Right ventricle myocardium inferior (tissue), 1 donor: ENCODE measurements around the gene ACOXL. TPM values are rescaled to one million over a fixed set of nuclear protein-coding genes. Genes with fewer than 3 reads are reported as not detected.

Source experiments
- ATAC-seq: fragments of 200-7000 bp; cut with Tn5 transposase; one replicate; pipeline ENCODE4 v1.9.1; 2020; ENCODE audit warnings: mild to moderate bottlenecking, moderate library complexity
- DNase-seq: peaks from one replicate; pipeline ENCODE4 v3.0.0; 2021; ENCODE audit errors: missing footprints
- intact Hi-C: fragments of 100-400 bp; cut with DNase I; formaldehyde crosslinking; loops from one replicate; pipeline ENCODE4 v1.11.0; 2022
- total RNA-seq: library from RNA; stranded (reverse); fragmentation: NEBNext Ultra II Directional; extraction: Animal tissue kit (Norgen Biotek cat#: 25700); gene quantifications from one replicate; pipeline ENCODE4 v1.2.1, GENCODE V29; 2021
- donor health status: DM: no; HTN: yes; CAD: no; lungs with severe emphysema.

The ACOXL gene
- total RNA-seq, 1 donor from 2014 or later = not detected

- intact Hi-C loops = no loop called here
- DNase-seq (no peak), ATAC-seq (no peak)
Observed at GRCh38 chr2:110997331-110998045, 265.1 kb downstream of the ACOXL start.

GRCh38 chr2:110998311-110998710 is 265.9 kb downstream of the ACOXL start:
- intact Hi-C loops = no loop called here
- no peak for DNase-seq
- no peak for ATAC-seq

- intact Hi-C loops = no loop called here
Observed at GRCh38 chr2:110999626-111000025, 267.3 kb downstream of the ACOXL start.

GRCh38 chr2:111005307-111005706 is 272.9 kb downstream of the ACOXL start:
- intact Hi-C loops = no loop called here
- no peak for ATAC-seq

More at GRCh38 chr2:110999626-111000025, 267.3 kb downstream of the ACOXL start:
- ATAC-seq = no peak
- no peak for DNase-seq

GRCh38 chr2:111005821-111006220 is 273.4 kb downstream of the ACOXL start:
- intact Hi-C loops = no loop called here
- DNase-seq (no peak), ATAC-seq (no peak)

More at GRCh38 chr2:111005307-111005706, 272.9 kb downstream of the ACOXL start:
- DNase-seq = no peak

- intact Hi-C loops = no loop called here
- no peak for ATAC-seq
Observed at GRCh38 chr2:111007757-111008688, 275.6 kb downstream of the ACOXL start.

GRCh38 chr2:111011218-111011617 is 278.8 kb downstream of the ACOXL start:
- DNase-seq (no peak), ATAC-seq (no peak)
- intact Hi-C loops = no loop called here

More at GRCh38 chr2:111007757-111008688, 275.6 kb downstream of the ACOXL start:
- no peak for DNase-seq

GRCh38 chr2:111015283-111015995 is 283.1 kb downstream of the ACOXL start:
- DNase-seq (no peak), ATAC-seq (no peak)
- intact Hi-C loops = no loop called here

GRCh38 chr2:111017034-111017622 is 284.8 kb downstream of the ACOXL start:
- ATAC-seq = no peak
- intact Hi-C loops = no loop called here
- no peak for DNase-seq

- no peak for ATAC-seq
- intact Hi-C loops = no loop called here
- no peak for DNase-seq
Observed at GRCh38 chr2:111017909-111018308, 285.5 kb downstream of the ACOXL start.

- intact Hi-C loops = no loop called here
- no peak for ATAC-seq
- DNase-seq = no peak
Observed at GRCh38 chr2:111019381-111019780, 287.0 kb downstream of the ACOXL start.

GRCh38 chr2:111022633-111023032 is 290.3 kb downstream of the ACOXL start:
- intact Hi-C loops = no loop called here
- ATAC-seq (no peak), DNase-seq (no peak)

GRCh38 chr2:111024496-111024895 is 292.1 kb downstream of the ACOXL start:
- DNase-seq (no peak), ATAC-seq (no peak)
- intact Hi-C loops = no loop called here

GRCh38 chr2:111025288-111025687 is 292.9 kb downstream of the ACOXL start:
- intact Hi-C loops = no loop called here
- ATAC-seq = no peak
- no peak for DNase-seq

GRCh38 chr2:111028720-111029119 is 296.3 kb downstream of the ACOXL start:
- DNase-seq = no peak
- intact Hi-C loops = no loop called here

GRCh38 chr2:111029181-111029927 is 297.0 kb downstream of the ACOXL start:
- intact Hi-C loops = no loop called here
- DNase-seq (no peak), ATAC-seq (no peak)

More at GRCh38 chr2:111028720-111029119, 296.3 kb downstream of the ACOXL start:
- ATAC-seq = no peak

- intact Hi-C loops = no loop called here
- no peak for DNase-seq
- ATAC-seq = no peak
Observed at GRCh38 chr2:111030260-111030891, 298.0 kb downstream of the ACOXL start.

- ATAC-seq = no peak
- no peak for DNase-seq
- intact Hi-C loops = no loop called here
Observed at GRCh38 chr2:111030945-111031344, 298.6 kb downstream of the ACOXL start.
